IMR-90 (cell line): Measurements from ENCODE around the gene PIK3IP1. TPM values are rescaled to one million over a fixed set of nuclear protein-coding genes. Genes with fewer than 3 reads are reported as not detected.

Source experiments
- ATAC-seq: fragments of 200-7000 bp; cut with Tn5 transposase; 2 replicates; pipeline ENCODE4 v1.9.1; 2020; ENCODE audit warnings: low read depth, mild to moderate bottlenecking, moderate library complexity
- BruUV-seq: library from RNA; stranded (reverse); fragments of 400-500 nt; replicated peaks from 2 replicates; lab custom pipeline; 2021; lab: Mats Ljungman, UMichigan
- CTCF ChIA-PET: fragments of 300-600 bp; formaldehyde crosslinking; extraction: SDS; loops from one replicate; lab custom pipeline; 2021; ENCODE audit warnings: antibody characterized with exemption; lab: Yijun Ruan, JAX
- POLR2A ChIA-PET: fragments of 300-600 bp; sonication (Branson Sonifier 250); formaldehyde crosslinking; loops from one replicate; lab custom pipeline; 2022; ENCODE audit warnings: antibody characterized with exemption; ENCODE audit not compliant: unreplicated experiment; lab: Charles Lee
- DNase-seq: peaks from one replicate; pipeline ENCODE4 v3.0.0; 2013
- H2AFZ ChIP-seq: replicated peaks from 2 replicates; pipeline ENCODE3; 2013; ENCODE audit warnings: low read length, mild to moderate bottlenecking; ENCODE audit not compliant: poor library complexity
- H2AK5ac ChIP-seq: 2 replicates; pipeline ENCODE4 v1.6.1; 2013; ENCODE audit warnings: low read depth, low read length, inconsistent platforms
- H2AK9ac ChIP-seq: replicated peaks from 2 replicates; pipeline ENCODE3; 2013; ENCODE audit warnings: mild to moderate bottlenecking, low read depth, low read length, moderate library complexity; ENCODE audit not compliant: poor library complexity
- H2BK120ac ChIP-seq: 2 replicates; pipeline ENCODE4 v1.6.1; 2013; ENCODE audit warnings: low read depth, low read length, inconsistent platforms
- H2BK15ac ChIP-seq: 3 replicates; pipeline ENCODE4 v1.6.1; 2013; ENCODE audit warnings: low read depth, low read length, inconsistent platforms
- H2BK20ac ChIP-seq: 2 replicates; pipeline ENCODE4 v1.6.1; 2013; ENCODE audit warnings: low read depth, mild to moderate bottlenecking, inconsistent platforms, low read length, moderate library complexity
- H2BK5ac ChIP-seq: 2 replicates; pipeline ENCODE4 v1.6.1; 2013; ENCODE audit warnings: mild to moderate bottlenecking, low read depth, low read length, inconsistent platforms; ENCODE audit not compliant: poor library complexity, severe bottlenecking
- H3K14ac ChIP-seq: replicated peaks from 2 replicates; pipeline ENCODE4 v1.6.1; 2013; ENCODE audit warnings: low read depth, low read length, inconsistent platforms
- H3K18ac ChIP-seq: 2 replicates; pipeline ENCODE4 v1.6.1; 2013; ENCODE audit warnings: low read depth, low read length, control low read depth
- H3K23ac ChIP-seq: 2 replicates; pipeline ENCODE4 v1.6.1; 2013; ENCODE audit warnings: low read depth, low read length, inconsistent platforms
- H3K27ac ChIP-seq: 2 replicates; pipeline ENCODE4 v1.5.1; 2013; ENCODE audit warnings: mild to moderate bottlenecking, control low read depth, low read length; ENCODE audit not compliant: insufficient read depth
- H3K27me3 ChIP-seq: 2 replicates; pipeline ENCODE4 v1.6.1; 2013; ENCODE audit warnings: low read length; ENCODE audit not compliant: control insufficient read depth, insufficient read depth
- H3K36me3 ChIP-seq: 2 replicates; pipeline ENCODE4 v1.6.1; 2013; ENCODE audit warnings: low read length, mixed read lengths; ENCODE audit not compliant: control insufficient read depth, insufficient read depth
- H3K4ac ChIP-seq: 2 replicates; pipeline ENCODE4 v1.6.1; 2013; ENCODE audit warnings: low read depth, low read length, inconsistent platforms
- H3K4me1 ChIP-seq: 2 replicates; pipeline ENCODE4 v1.6.1; 2013; ENCODE audit warnings: low read length, mixed read lengths; ENCODE audit not compliant: control insufficient read depth, insufficient read depth
- H3K4me2 ChIP-seq: 2 replicates; pipeline ENCODE4 v1.6.1; 2013; ENCODE audit warnings: low read depth, mild to moderate bottlenecking, control low read depth, low read length, moderate library complexity
- H3K4me3 ChIP-seq: 2 replicates; pipeline ENCODE4 v1.5.1; 2013; ENCODE audit warnings: low read depth, mild to moderate bottlenecking, control low read depth, low read length, moderate library complexity; ENCODE audit not compliant: insufficient read depth
- H3K56ac ChIP-seq: 2 replicates; pipeline ENCODE4 v1.6.1; 2013; ENCODE audit warnings: low read length, inconsistent platforms; ENCODE audit not compliant: insufficient read depth; ENCODE audit errors: extremely low read depth
- H3K79me1 ChIP-seq, 2 experiments: 2 replicates each; pipeline ENCODE4 v1.6.1; 2013; ENCODE audit warnings: low read length in 2 of 2, inconsistent platforms in 1 of 2, low read depth in 1 of 2
- H3K9ac ChIP-seq: 2 replicates; pipeline ENCODE4 v1.6.1; 2013; ENCODE audit warnings: low read depth, low read length, control low read depth
- H3K9me1 ChIP-seq: 2 replicates; pipeline ENCODE4 v1.6.1; 2013; ENCODE audit warnings: low read length, inconsistent platforms; ENCODE audit not compliant: insufficient read depth
- H3K9me3 ChIP-seq: 2 replicates; pipeline ENCODE4 v1.6.1; 2013; ENCODE audit warnings: low read length; ENCODE audit not compliant: control insufficient read depth, insufficient read depth
- H4K20me1 ChIP-seq: 2 replicates; pipeline ENCODE4 v1.6.1; 2013; ENCODE audit warnings: low read length, inconsistent platforms; ENCODE audit not compliant: insufficient read depth
- H4K5ac ChIP-seq: 2 replicates; pipeline ENCODE4 v1.6.1; 2013; ENCODE audit warnings: mild to moderate bottlenecking, low read depth, low read length, control low read depth
- H4K8ac ChIP-seq, 2 experiments: 2 replicates each; pipeline ENCODE4 v1.6.1; 2013; ENCODE audit warnings: low read depth in 2 of 2, low read length in 2 of 2, control low read depth in 1 of 2, inconsistent platforms in 1 of 2
- H4K91ac ChIP-seq: 2 replicates; pipeline ENCODE4 v1.6.1; 2013; ENCODE audit warnings: low read depth, low read length, inconsistent platforms; ENCODE audit not compliant: insufficient read depth
- BHLHE40 ChIP-seq: fragments of 150-350 bp; IDR thresholded peaks from 2 replicates; pipeline ENCODE4 v1.6.1; 2016; ENCODE audit warnings: mild to moderate bottlenecking, low read depth, low read length
- CEBPB ChIP-seq: IDR thresholded peaks from 2 replicates; pipeline ENCODE4 v1.6.1; 2012; ENCODE audit warnings: low read depth, low read length, improper control_type of control experiment
- CHD1 ChIP-seq: IDR thresholded peaks from 2 replicates; pipeline ENCODE4 v1.6.1; 2012; ENCODE audit warnings: low read depth, low read length, improper control_type of control experiment
- CTCF ChIP-seq: conservative IDR thresholded peaks from 2 replicates; pipeline ENCODE4 v1.5.1; 2012; ENCODE audit warnings: mild to moderate bottlenecking, low read depth, low read length, improper control_type of control experiment
- ELK1 ChIP-seq: fragments of 150-350 bp; IDR thresholded peaks from 2 replicates; pipeline ENCODE4 v1.6.1; 2016; ENCODE audit warnings: low read depth, mild to moderate bottlenecking, low read length, moderate library complexity, borderline replicate concordance
- FOS ChIP-seq: fragments of 150-350 bp; IDR thresholded peaks from 2 replicates; pipeline ENCODE4 v1.6.1; 2016; ENCODE audit warnings: low read depth, low read length
- MAFK ChIP-seq: IDR thresholded peaks from 2 replicates; pipeline ENCODE4 v1.6.1; 2012; ENCODE audit warnings: low read depth, low read length, improper control_type of control experiment
- MAZ ChIP-seq: IDR thresholded peaks from 2 replicates; pipeline ENCODE4 v1.6.1; 2012; ENCODE audit warnings: low read depth, mild to moderate bottlenecking, low read length, improper control_type of control experiment, moderate library complexity, borderline replicate concordance
- MXI1 ChIP-seq: IDR thresholded peaks from 2 replicates; pipeline ENCODE4 v1.6.1; 2012; ENCODE audit warnings: low read depth, mild to moderate bottlenecking, low read length, moderate library complexity, borderline replicate concordance
- NFE2L2 ChIP-seq: fragments of 150-350 bp; IDR thresholded peaks from 2 replicates; pipeline ENCODE4 v1.6.1; 2016; ENCODE audit warnings: low read depth, mild to moderate bottlenecking, low read length
- POLR2A ChIP-seq: IDR thresholded peaks from 2 replicates; pipeline ENCODE4 v1.6.1; 2012; ENCODE audit warnings: mild to moderate bottlenecking, low read depth, low read length
- RAD21 ChIP-seq: IDR thresholded peaks from 2 replicates; pipeline ENCODE4 v1.6.1; 2012; ENCODE audit warnings: low read length, improper control_type of control experiment
- RCOR1 ChIP-seq: IDR thresholded peaks from 2 replicates; pipeline ENCODE4 v1.6.1; 2012; ENCODE audit warnings: mild to moderate bottlenecking, low read length, improper control_type of control experiment; ENCODE audit not compliant: insufficient replicate concordance
- RFX5 ChIP-seq: IDR thresholded peaks from 2 replicates; pipeline ENCODE4 v1.8.0; 2012; ENCODE audit warnings: low read depth, mild to moderate bottlenecking, low read length, moderate library complexity
- SMC3 ChIP-seq: fragments of 150-350 bp; IDR thresholded peaks from 2 replicates; pipeline ENCODE4 v1.6.1; 2016; ENCODE audit warnings: low read depth, mild to moderate bottlenecking, antibody characterized with exemption, low read length, moderate library complexity
- USF2 ChIP-seq: fragments of 150-350 bp; IDR thresholded peaks from 2 replicates; pipeline ENCODE4 v1.6.1; 2017; ENCODE audit warnings: mild to moderate bottlenecking, antibody characterized with exemption, low read length, low read depth
- WGBS, 2 experiments: methylation state at CpG; one replicate each; pipeline versions ENCODE4 v1.1.5 to v1.1.7; 2013; ENCODE audit warnings: missing lambda C conversion rate in 2 of 2; ENCODE audit not compliant: insufficient read length in 1 of 2; ENCODE audit errors: extremely low coverage in 2 of 2; 5-methylcytosine and 5-hydroxymethylcytosine counted together
- dilution Hi-C: fragments of 300-500 bp; cut with HindIII; formaldehyde crosslinking; loops from one replicate; pipeline ENCODE4 v1.14.3; 2018; ENCODE audit warnings: low sequenced_read_pairs; ENCODE audit not compliant: unreplicated experiment
- in situ Hi-C: fragments of 300-500 bp; cut with MboI; formaldehyde crosslinking; loops from 3 replicates; pipeline ENCODE4 v1.14.3; 2019; ENCODE audit warnings: low sequenced_read_pairs, inconsistent platforms, mixed read lengths
- intact Hi-C: fragments of 100-400 bp; cut with micrococcal nuclease; formaldehyde crosslinking; loops from 2 replicates; pipeline ENCODE4 v1.10.0; 2022
- polyA plus RNA-seq, 3 experiments: library from polyadenylated mRNA; depleted of rRNA; stranded (reverse); fragments of >200 nt; gene quantifications; 2 replicates each; pipeline ENCODE4 v1.2.3, GENCODE V29; 2012; ENCODE audit warnings: low replicate concordance in 1 of 3
- total RNA-seq: library from RNA; depleted of rRNA; stranded (reverse); fragments of >200 nt; gene quantifications from 2 replicates; pipeline ENCODE4 v1.2.3, GENCODE V29; 2012

Gene PIK3IP1
- total and polyA plus RNA-seq, 2 of the 4 experiments (the other 2 are of a cell fraction), result 12.9 to 17.6 TPM

GRCh38 chr22:31341386-31342088 is 49.2 kb upstream of the PIK3IP1 start:
- Histone ChIP-seq H4K91ac (no peak overlapping the region), H2AK9ac (no peak overlapping the region), H3K18ac (no peak overlapping the region), H2BK15ac (no peak overlapping the region), H3K9ac (no peak overlapping the region), H4K5ac (no peak overlapping the region), H2BK5ac (no peak overlapping the region), H2AFZ (no peak overlapping the region), H3K9me1 (peaks cover 32% of the 10 kb centered on the region), H3K79me1 (peaks cover 27 to 89% of the 10 kb centered on the region in 2 experiments), H3K4me2 (no peak overlapping the region), H4K20me1 (peaks cover 69% of the 10 kb centered on the region), H3K14ac (no peak overlapping the region), H3K27me3 (no peaks in the 10 kb centered on the region), H2BK120ac (no peak overlapping the region), H3K4ac (no peak overlapping the region), H3K9me3 (no peaks in the 10 kb centered on the region), H2AK5ac (no peak overlapping the region), H3K23ac (no peak overlapping the region), H3K56ac (no peak overlapping the region), H3K4me3 (no peak overlapping the region), H4K8ac (no peak overlapping the region), H3K36me3 (peaks cover 53% of the 10 kb centered on the region), H3K27ac (no peak overlapping the region), H3K4me1 (peaks cover 33% of the 10 kb centered on the region), H2BK20ac (no peak overlapping the region)
- BruUV-seq, result no TSS peak
- dilution Hi-C loops (no loop called here), intact Hi-C loops (no loop called here), in situ Hi-C loops (loop anchor here (10.0 kb wide), 1 partner anchor 57 kb away; no protein-coding TSS in a partner anchor)
- no peak for ATAC-seq
- no peak for DNase-seq
- no CpG with 5 or more reads among the region's 14 CpGs for WGBS, 2 experiments
- ChIA-PET POLR2A (no interaction called here), CTCF (no interaction called here)
- TF ChIP-seq MAZ (no peak), CHD1 (no peak), NFE2L2 (no peak), MXI1 (no peak), CTCF (no peak), RAD21 (no peak), RCOR1 (no peak), FOS (no peak), BHLHE40 (no peak), MAFK (no peak), POLR2A (no peak), USF2 (no peak), RFX5 (no peak), ELK1 (no peak), SMC3 (no peak), CEBPB (no peak)
